ENCODE data around the gene MIEF1. TPM values are rescaled to one million over a fixed set of nuclear protein-coding genes. Genes with fewer than 3 reads are reported as not detected.

MIEF1 gene
- total and polyA plus RNA-seq, 2 experiments from 2014 or later, result 20.6 to 26.2 TPM

DNA sequence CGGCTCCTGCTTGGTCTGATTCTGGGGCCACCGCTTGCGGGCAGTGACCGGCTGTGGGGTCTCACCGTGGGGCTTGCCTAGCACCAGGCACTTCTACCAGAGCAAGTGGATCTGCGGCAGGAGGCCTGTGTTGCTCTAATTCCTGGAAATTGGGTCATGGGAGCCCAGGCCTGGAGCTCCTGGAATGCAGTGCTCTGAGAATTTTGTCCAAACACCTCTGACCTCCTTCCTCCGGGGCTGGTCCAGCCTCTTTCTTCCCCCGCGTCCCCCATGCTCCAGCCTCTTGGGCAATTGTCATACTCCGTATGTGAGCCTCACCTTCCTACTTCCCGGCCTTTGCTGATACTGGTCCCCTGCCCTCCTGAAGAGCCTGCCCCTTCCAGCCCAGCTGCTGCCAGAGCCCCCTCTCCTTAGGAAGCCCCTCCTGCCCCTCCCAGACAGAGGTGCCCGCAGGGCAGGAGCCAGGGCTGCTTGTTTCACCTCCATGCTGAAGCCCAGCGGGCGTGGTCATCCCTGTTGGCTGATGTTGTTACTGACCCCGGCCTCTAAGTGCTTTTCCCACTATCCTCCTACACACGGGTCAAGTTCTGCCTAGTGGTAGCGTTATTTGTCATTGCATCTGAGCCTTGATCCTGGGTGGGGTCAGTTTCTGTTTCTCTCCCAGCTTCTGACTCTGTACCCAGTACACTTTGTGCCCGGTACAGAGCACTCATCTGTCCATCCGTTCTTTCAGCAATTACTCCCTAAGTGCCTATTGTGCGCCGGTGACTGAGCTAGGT, 35.7 kb upstream of the MIEF1 start:
- Histone ChIP-seq H3K9me3 (ENCODE audit: low read depth) (no peaks in the 10 kb centered on the region), H3F3A (ENCODE audit: insufficient read depth) (no peaks in the 10 kb centered on the region), H3K4me1 (ENCODE audit: insufficient read depth) (peaks cover 5% of the 10 kb centered on the region; the same call in 1 of the 2 replicates), H3K9me2 (ENCODE audit: insufficient read depth) (no peaks in the 10 kb centered on the region), H3K27me3 (replicated peaks; ENCODE audit: insufficient read depth) (no peaks in the 10 kb centered on the region), H4K20me1 (ENCODE audit: insufficient read depth) (no peaks in the 10 kb centered on the region), H3K36me3 (ENCODE audit: low read depth) (no peaks in the 10 kb centered on the region), H2AFZ (no peak overlapping the region), H3K4me3 (no peak overlapping the region), H3K4me2 (ENCODE audit: unreplicated experiment) (no peak overlapping the region), H3K27ac (no peak overlapping the region), H3K79me2 (ENCODE audit: insufficient read depth) (no peaks in the 10 kb centered on the region), H3K9ac (no peak overlapping the region)
- in situ Hi-C loops (cut with MboI), result no loop called here
- no peak for DNase-seq
- TF ChIP-seq EZH2 (IDR thresholded peaks at IDR 0.05; ENCODE audit: insufficient read depth, poor library complexity, severe bottlenecking) (no peak), EZH2phosphoT487 (IDR thresholded peaks at IDR 0.05; ENCODE audit: insufficient read depth, low read depth) (no peak)
- WGBS, 2 experiments (ENCODE audit: low coverage in 1 of 2, low lambda C conversion rate in 2 of 2, missing lambda C conversion rate in 2 of 2), result 72 to 75% methylated on average over 21 of the region's 21 CpGs

- no peak for TF ChIP-seq EZH2 (IDR thresholded peaks at IDR 0.05; ENCODE audit: insufficient read depth, poor library complexity, severe bottlenecking)
- peaks cover 16% of the 10 kb centered on the region for H3K4me1 ChIP-seq (ENCODE audit: insufficient read depth)
- no peak overlapping the region for H3K4me3 ChIP-seq
- no peak overlapping the region for H3K27ac ChIP-seq
- H4K20me1 ChIP-seq (ENCODE audit: insufficient read depth), result no peaks in the 10 kb centered on the region
- no peak overlapping the region for H3K4me2 ChIP-seq (ENCODE audit: unreplicated experiment)
- H3F3A ChIP-seq (ENCODE audit: insufficient read depth), result no peaks in the 10 kb centered on the region
- H3K9ac ChIP-seq, result no peak overlapping the region
- no peaks in the 10 kb centered on the region for H3K79me2 ChIP-seq (ENCODE audit: insufficient read depth)
- no peaks in the 10 kb centered on the region for H3K27me3 ChIP-seq (replicated peaks; ENCODE audit: insufficient read depth)
- no peak for DNase-seq
- 69 to 77% methylated on average over 17 of the region's 17 CpGs for WGBS, 2 experiments (ENCODE audit: low coverage in 1 of 2, low lambda C conversion rate in 2 of 2, missing lambda C conversion rate in 2 of 2)
- no peaks in the 10 kb centered on the region for H3K9me2 ChIP-seq (ENCODE audit: insufficient read depth)
- in situ Hi-C loops (cut with MboI), result no loop called here
- no peaks in the 10 kb centered on the region for H3K9me3 ChIP-seq (ENCODE audit: low read depth)
- H3K36me3 ChIP-seq (ENCODE audit: low read depth), result no peaks in the 10 kb centered on the region
- no peak overlapping the region for H2AFZ ChIP-seq
Observed at GRCh38 chr22:39467390-39467895, 34.6 kb upstream of the MIEF1 start.

- WGBS, 2 experiments (ENCODE audit: low coverage in 1 of 2, low lambda C conversion rate in 2 of 2, missing lambda C conversion rate in 2 of 2), result 68 to 75% methylated on average over 11 to 17 of the region's 18 CpGs
- Histone ChIP-seq H3K27me3 (replicated peaks; ENCODE audit: insufficient read depth) (no peaks in the 10 kb centered on the region), H3K4me1 (ENCODE audit: insufficient read depth) (peaks cover 15% of the 10 kb centered on the region), H3K79me2 (ENCODE audit: insufficient read depth) (no peaks in the 10 kb centered on the region), H3F3A (ENCODE audit: insufficient read depth) (no peaks in the 10 kb centered on the region), H3K27ac (no peak overlapping the region), H3K4me3 (no peak overlapping the region), H4K20me1 (ENCODE audit: insufficient read depth) (no peaks in the 10 kb centered on the region), H3K9me2 (ENCODE audit: insufficient read depth) (no peaks in the 10 kb centered on the region), H3K9me3 (ENCODE audit: low read depth) (no peaks in the 10 kb centered on the region), H3K36me3 (ENCODE audit: low read depth) (no peaks in the 10 kb centered on the region), H3K4me2 (ENCODE audit: unreplicated experiment) (no peak overlapping the region), H2AFZ (no peak overlapping the region), H3K9ac (no peak overlapping the region)
- DNase-seq, result no peak
- no peak for TF ChIP-seq EZH2 (IDR thresholded peaks at IDR 0.05; ENCODE audit: insufficient read depth, poor library complexity, severe bottlenecking)
- TF ChIP-seq EZH2phosphoT487 (IDR thresholded peaks at IDR 0.05; ENCODE audit: insufficient read depth, low read depth), result no peak
- in situ Hi-C loops (cut with MboI), result no loop called here
Observed at GRCh38 chr22:39468487-39469325, 33.4 kb upstream of the MIEF1 start.

DNA sequence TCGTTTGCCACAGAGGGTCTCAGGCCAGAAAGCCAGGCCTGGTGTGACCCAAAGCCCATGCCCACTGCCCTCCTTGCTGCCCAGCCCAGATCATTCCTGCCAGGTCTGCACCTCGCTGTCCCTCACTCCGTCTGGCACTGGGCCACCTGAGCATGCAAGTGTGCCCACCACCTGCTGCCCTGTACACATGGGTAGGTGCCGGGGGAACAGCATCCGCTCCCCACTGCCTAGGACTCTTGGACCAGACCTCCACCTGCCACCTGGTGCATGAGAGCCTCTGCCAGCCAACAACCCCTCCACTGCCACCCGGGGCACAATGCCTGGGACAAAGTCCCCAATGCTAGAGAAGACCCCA, 32.8 kb upstream of the MIEF1 start:
- Histone ChIP-seq H3K9me3 (ENCODE audit: low read depth) (no peaks in the 10 kb centered on the region), H3K79me2 (ENCODE audit: insufficient read depth) (no peaks in the 10 kb centered on the region), H3K27ac (no peak overlapping the region), H3K27me3 (replicated peaks; ENCODE audit: insufficient read depth) (no peaks in the 10 kb centered on the region), H3K9ac (no peak overlapping the region), H3K4me1 (ENCODE audit: insufficient read depth) (peaks cover 14% of the 10 kb centered on the region), H2AFZ (no peak overlapping the region), H3F3A (ENCODE audit: insufficient read depth) (no peaks in the 10 kb centered on the region), H3K4me3 (no peak overlapping the region), H4K20me1 (ENCODE audit: insufficient read depth) (no peaks in the 10 kb centered on the region), H3K4me2 (ENCODE audit: unreplicated experiment) (no peak overlapping the region), H3K36me3 (ENCODE audit: low read depth) (no peaks in the 10 kb centered on the region), H3K9me2 (ENCODE audit: insufficient read depth) (no peaks in the 10 kb centered on the region)
- DNase-seq, result no peak
- TF ChIP-seq EZH2phosphoT487 (IDR thresholded peaks at IDR 0.05; ENCODE audit: insufficient read depth, low read depth) (no peak), EZH2 (IDR thresholded peaks at IDR 0.05; ENCODE audit: insufficient read depth, poor library complexity, severe bottlenecking) (no peak)
- 65 to 72% methylated on average over 6 of the region's 6 CpGs for WGBS, 2 experiments (ENCODE audit: low coverage in 1 of 2, low lambda C conversion rate in 2 of 2, missing lambda C conversion rate in 2 of 2)
- in situ Hi-C loops (cut with MboI), result no loop called here

All from GM23248 (cell line).